ENCODE measurements around the gene GDNF.
"Not testable (repeated sequence)": the region's sequence is repeated elsewhere in the genome, so short reads cannot be mapped to it uniquely, and the experiment has no call there.

The GDNF gene

DNA sequence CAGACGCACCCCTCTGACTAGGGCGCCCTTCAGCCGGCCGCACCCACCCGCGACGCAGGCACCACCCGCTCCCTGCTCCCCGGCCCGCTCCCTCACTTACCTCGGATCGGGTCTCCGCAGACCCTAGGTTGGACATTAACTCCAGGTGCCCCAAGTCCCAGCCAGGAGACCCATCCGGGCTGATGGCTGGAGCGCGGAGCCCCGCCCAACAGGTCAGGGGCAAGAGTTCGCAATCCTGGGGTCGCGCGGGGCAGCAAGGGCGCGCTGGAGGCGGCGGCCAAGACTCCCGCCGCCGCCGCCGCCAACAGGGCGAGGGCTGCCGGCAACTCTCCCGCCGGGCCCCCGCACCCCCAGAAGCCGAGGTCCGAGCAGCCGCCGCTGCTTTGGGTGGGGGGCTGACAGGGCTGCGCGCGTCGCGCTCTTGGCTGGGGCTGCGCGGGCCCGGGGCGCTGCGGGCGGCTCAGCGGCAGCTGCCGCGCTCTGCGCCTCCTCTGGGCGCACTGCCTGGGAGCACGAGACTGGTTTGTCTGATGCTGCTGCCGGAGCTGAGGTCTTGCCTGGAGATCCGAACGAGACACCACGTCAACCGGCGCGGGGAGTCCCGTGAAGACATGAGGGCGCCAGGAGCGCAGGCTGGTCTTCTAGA, at the start of gene GDNF:
GDNF (minus strand) TSS at position 635 of the 646 bp plus-strand sequence. CDS start 5,245 bp downstream, outside the sequence.
- DNase-seq, result peak; percentile 23

DNA sequence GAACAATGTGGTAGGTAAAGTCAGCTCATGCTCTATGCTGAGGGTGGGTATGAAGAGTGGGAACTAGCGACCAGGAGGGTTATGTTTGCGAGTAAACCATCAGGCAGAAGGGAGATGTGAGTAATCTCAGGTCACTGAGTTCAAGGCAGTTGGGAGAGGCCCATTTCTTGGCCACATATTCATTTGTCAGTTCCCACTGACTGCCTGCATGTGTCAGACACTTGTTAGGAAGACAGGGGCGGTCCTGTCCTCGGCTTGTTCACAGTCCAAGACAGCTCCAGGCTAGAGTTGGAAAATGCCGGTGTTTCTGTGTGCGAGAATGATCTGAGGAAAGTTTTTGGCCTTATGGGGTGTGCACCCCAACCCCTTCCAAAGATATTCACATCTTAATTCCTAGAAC, 48.6 kb upstream of the GDNF start:
- DNase-seq, result no peak

DNA sequence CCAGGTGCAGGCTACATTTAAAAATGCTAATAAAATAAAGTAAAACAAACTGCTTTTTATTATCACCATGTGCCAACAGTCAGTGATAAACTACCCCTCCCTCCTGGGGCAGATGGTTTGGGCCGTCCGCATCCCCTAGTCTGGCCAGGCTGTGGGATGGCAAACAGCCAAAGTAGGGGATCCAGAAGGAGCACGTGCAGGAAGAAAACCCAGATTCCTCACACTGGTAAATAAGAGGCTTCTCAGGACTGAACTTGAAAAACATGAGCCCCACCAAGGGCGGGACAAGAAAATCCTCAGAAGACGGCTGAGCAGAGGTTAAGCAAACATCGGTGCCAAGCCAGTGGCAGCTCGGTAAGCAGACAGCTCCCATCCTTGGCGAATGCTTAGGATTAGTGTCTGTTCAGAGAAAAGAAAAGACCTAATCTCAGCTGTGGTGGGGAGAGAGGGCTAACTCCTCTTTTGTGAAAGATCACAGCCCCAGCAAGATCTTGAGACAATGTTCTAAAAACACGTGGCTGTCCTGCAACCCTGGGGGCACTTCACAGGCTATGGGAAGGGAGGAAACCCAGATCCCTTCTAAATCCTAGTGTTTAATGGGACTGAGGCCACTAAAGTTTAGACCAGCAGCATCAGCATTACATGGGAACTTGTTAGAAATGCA, 46.5 kb upstream of the GDNF start:
- DNase-seq, result no peak

DNA sequence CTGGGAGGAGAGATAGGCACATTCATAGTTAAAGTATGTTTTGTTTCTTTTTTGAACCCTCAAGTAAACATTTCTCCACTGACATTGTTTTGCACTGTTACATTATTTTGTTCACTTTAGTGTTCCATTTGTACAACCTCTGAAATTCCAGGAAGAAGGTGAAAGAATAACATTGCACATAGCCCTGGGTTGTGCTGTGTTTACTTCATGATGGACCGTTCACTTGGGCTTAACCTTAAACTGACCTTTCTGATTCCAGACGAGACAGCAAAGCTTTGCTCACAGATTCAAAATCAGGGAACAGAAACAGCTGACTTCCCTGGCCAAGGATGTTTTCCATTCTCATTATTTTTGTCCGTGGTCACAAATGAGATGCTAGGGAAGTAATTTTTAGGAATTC, 42.8 kb upstream of the GDNF start:
- no peak for DNase-seq

GRCh38 chr5:37881359-37881758, 41.5 kb upstream of the GDNF start:
- DNase-seq, result no peak

- no peak for DNase-seq
Observed at GRCh38 chr5:37876943-37877342, 37.1 kb upstream of the GDNF start.

- DNase-seq, result no peak
Observed at GRCh38 chr5:37876245-37876644, 36.4 kb upstream of the GDNF start.

GRCh38 chr5:37875051-37875787, 35.4 kb upstream of the GDNF start:
- DNase-seq, result no peak

DNA sequence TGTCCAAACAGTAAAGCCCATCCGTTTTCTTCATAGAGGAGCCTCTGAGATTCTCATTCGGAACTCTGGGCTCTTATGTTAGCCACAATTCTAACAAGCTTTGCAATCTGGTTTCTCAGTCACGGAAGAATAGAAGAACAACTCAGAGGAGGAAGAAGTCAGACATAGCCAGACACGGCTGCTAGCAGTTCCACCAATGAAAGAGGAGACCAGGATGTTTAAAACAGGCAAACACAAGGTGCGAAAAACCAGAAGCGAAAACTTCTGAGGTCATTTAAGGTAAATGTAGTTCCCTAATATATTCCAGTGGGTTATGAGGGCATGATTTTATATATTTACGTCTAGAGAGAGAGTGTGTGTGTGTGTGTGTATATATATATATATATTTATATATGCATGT, 34.1 kb upstream of the GDNF start:
- DNase-seq, result no peak

DNA sequence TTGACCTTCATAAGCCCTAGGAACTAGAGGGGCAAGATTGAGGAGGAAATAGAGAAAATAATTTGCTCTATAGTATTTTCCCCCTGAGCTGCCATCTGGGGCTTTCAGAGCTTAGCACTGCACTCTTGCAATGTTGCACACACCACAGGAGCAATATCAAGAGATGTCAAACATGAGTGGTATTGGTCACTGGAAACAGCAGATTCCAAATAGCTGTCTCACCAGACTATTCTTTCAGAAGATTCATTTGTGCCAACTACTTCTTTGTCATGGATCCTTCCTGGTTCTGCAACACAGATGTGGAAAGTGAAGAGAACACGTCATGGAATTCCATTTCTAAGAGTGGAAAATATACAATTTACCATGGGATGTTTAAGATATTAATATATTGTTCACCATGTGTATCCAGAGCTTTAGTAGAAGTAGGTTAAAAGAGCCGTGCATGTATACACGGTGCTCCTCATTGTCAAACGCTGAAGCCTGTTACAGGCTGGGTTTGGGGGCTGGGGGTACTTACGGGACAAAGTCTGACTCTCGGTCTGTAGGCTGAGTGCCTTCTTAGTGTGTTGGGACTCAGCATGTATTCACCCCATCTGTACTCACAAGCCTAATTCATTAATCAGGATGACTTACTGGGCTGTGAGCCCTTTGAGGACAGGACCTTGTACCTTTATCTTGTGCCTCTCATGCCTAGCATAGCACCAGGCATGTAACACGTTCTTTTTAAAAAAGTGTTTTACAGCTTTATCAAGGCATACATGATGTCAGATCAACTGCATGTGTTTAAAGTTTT, 31.4 kb upstream of the GDNF start:
- DNase-seq, result no peak

DNA sequence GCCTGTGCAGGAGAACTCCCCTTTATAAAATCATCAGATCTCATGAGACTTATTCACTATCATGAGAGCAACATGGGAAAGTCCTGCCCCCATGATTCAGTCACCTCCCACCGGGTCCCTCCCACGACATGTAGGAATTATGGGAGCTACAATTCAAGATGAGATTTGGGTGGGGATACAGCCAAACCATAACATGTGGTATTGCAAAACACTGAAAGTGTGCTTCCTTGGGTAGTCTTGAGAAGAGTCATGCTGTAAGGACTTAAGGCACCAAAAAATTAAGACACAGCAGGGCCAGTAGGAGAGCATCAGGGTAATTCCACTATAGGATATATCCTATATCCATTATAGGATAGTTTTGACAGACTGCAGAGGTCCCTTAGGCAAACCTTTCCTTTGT, 29.4 kb upstream of the GDNF start:
- no peak for DNase-seq

- no peak for DNase-seq
Observed at GRCh38 chr5:37867654-37868053, 27.8 kb upstream of the GDNF start.

DNA sequence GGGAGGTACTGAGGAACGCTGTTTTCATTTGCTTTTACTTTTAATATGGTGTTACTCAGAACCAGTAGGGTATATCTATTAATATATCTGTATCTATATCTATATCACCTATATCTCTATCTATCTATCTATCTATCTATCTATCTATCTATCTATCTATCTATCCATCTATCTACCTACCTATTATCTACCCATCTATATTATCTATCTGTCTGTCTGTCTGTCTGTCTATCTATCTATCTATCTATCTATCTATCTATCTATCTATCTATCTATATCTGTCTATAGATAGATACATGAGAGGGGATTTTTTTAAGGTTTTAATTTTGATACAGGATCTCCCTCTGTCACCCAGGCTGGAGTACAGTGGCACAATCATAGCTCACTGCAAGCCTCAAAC, 23.1 kb upstream of the GDNF start:
- DNase-seq, result not testable (repeated sequence)

GRCh38 chr5:37860206-37860605, 20.4 kb upstream of the GDNF start:
- DNase-seq, result no peak

- DNase-seq, result no peak
Observed at GRCh38 chr5:37859805-37860204, 20.0 kb upstream of the GDNF start.

DNA sequence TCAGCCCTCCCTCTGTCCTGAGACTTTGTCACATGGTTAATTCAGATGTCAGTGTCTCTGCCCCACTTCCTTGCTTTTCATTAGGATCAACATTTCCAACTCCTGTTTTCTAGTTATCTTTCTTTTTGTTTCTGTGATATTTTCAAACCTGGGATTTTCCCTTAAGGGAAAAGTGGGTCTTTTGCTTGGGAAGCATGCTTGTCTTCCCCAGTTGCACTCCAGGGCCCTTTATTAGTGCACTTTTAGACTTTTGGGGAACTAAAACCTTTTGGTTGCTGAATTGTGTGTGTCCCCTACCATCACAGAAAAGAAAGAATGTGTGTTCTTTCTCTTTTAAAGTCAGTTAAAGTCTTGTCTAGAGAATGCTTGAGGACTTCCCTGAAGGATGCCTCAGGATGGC, 18.4 kb upstream of the GDNF start:
- no peak for DNase-seq

- DNase-seq, result no peak
Observed at GRCh38 chr5:37857696-37858095, 17.9 kb upstream of the GDNF start.

- no peak for DNase-seq
Observed at GRCh38 chr5:37855438-37855837, 15.6 kb upstream of the GDNF start.

DNA sequence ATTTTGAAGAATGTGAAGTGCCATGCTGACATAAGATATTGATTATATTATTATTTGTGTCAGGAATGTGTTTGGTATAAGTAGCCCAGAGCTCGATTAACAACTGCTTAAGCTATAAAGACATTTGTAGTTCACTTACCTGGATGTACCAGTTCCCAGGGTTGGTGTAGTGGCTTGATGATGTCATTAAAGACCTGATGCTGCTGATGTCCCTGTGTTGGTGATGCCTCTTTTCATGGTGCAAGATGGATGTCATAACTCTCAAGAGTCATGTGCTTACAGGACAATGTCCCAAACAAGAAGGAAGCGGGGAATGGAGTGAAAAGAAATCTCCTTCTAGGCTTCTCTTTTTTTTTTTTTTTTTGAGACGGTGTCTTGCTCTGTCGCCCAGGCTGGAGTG, 11.5 kb upstream of the GDNF start:
- DNase-seq, result no peak

- DNase-seq, result no peak
Observed at GRCh38 chr5:37850226-37850865, 10.5 kb upstream of the GDNF start.

DNA sequence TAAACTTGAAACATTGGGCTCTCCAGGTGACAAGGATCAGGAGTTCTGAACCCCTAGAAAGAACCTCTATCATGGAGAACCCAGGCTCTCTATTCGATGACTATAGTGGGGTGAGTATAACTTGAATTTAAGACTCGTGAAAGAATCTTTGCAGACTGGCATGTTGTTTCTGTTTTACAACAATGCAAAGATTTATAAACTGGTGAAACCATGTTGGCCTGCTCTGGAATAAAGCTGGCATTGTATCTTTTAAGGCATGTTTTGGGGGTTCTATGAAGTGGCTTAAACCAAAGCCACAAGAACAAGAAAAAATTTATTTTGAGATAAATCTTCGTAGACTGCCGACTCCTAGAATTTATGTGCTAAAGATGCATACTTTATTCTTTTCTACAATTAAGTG, 9.8 kb upstream of the GDNF start:
- DNase-seq, result no peak

GRCh38 chr5:37847978-37848425, 8.2 kb upstream of the GDNF start:
- DNase-seq, result peak; percentile 37

- DNase-seq, result no peak
Observed at GRCh38 chr5:37846786-37847310, 7.0 kb upstream of the GDNF start.

Measured in COR-L47 (cell line).